ENCODE results near the gene DSTYK.

GRCh38 chr1:205229916-205230700, 18.6 kb upstream of the DSTYK start:
- TF ChIP-seq, protein P1, sequence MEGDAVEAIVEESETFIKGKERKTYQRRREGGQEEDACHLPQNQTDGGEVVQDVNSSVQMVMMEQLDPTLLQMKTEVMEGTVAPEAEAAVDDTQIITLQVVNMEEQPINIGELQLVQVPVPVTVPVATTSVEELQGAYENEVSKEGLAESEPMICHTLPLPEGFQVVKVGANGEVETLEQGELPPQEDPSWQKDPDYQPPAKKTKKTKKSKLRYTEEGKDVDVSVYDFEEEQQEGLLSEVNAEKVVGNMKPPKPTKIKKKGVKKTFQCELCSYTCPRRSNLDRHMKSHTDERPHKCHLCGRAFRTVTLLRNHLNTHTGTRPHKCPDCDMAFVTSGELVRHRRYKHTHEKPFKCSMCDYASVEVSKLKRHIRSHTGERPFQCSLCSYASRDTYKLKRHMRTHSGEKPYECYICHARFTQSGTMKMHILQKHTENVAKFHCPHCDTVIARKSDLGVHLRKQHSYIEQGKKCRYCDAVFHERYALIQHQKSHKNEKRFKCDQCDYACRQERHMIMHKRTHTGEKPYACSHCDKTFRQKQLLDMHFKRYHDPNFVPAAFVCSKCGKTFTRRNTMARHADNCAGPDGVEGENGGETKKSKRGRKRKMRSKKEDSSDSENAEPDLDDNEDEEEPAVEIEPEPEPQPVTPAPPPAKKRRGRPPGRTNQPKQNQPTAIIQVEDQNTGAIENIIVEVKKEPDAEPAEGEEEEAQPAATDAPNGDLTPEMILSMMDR (IDR thresholded peaks at IDR 0.05; ENCODE audit: insufficient read depth, low read depth, low read length): no peak
- TF ChIP-seq EZH2 (IDR thresholded peaks at IDR 0.05; ENCODE audit: insufficient read depth, low read length): no peak

All from astrocyte (in vitro differentiated cells and primary cell).